Prostate gland (tissue), 2 donors: Measurements from ENCODE around the gene RBM45.

Experiments used
- CTCF ChIP-seq, 4 experiments: fragments of 200-600 bp in 2 of 4; fragments of 450-650 bp in 2 of 4; sonication (generic) in 2 of 4; IDR thresholded peaks; 1 replicate in 3 of 4; 2 replicates in 1 of 4; pipeline ENCODE4 v1.5.1; 2016 to 2019; ENCODE audit warnings: antibody characterized with exemption in 4 of 4, mild to moderate bottlenecking in 2 of 4, moderate library complexity in 2 of 4
- POLR2A ChIP-seq: fragments of 450-650 bp; IDR thresholded peaks from one replicate; pipeline ENCODE4 v1.6.1; 2016; ENCODE audit warnings: antibody characterized with exemption, mild to moderate bottlenecking
- POLR2AphosphoS5 ChIP-seq: sonication (generic); formaldehyde crosslinking; IDR thresholded peaks from one replicate; pipeline ENCODE4 v1.6.1; 2017; ENCODE audit warnings: antibody characterized with exemption

GRCh38 chr2:178123163-178123562 lies 10.9 kb downstream of the RBM45 start:
- TF ChIP-seq CTCF (IDR thresholded peaks at IDR 0.05): no peak
- no peak for TF ChIP-seq POLR2AphosphoS5
- no peak for TF ChIP-seq POLR2A
